Measurements from ENCODE around the gene ITPKC. TPM values are rescaled to one million over a fixed set of nuclear protein-coding genes. Genes with fewer than 3 reads are reported as not detected.

Gene ITPKC
- total and polyA plus RNA-seq, 9 of the 15 experiments (the other 6 are each of a cell fraction or from before 2014, with no cell fraction given), result 0.08 to 9.3 (median 5.8) TPM

DNA sequence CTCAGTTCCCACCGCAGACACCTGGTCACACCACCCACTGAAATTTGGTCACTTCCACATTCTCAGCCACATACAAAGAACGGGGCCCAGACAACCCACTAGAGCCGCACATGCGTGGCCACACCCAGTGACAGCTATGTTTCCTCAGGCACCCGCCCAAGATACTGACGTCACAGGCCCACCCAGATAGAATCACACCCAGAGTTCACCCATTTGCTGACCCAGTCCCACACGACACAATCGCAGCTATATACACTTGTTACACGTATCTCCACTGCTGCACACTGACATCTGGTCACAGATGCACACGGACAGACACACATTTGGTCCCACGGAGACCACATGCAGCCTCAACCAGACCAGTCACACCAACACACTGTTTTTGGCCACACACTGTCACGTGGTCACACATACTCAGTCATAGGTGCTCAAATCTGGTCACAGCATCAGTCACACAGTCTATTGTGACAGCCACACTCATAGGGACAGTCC, 29.3 kb upstream of the ITPKC start (continued):
- TF ChIP-seq, protein P1, sequence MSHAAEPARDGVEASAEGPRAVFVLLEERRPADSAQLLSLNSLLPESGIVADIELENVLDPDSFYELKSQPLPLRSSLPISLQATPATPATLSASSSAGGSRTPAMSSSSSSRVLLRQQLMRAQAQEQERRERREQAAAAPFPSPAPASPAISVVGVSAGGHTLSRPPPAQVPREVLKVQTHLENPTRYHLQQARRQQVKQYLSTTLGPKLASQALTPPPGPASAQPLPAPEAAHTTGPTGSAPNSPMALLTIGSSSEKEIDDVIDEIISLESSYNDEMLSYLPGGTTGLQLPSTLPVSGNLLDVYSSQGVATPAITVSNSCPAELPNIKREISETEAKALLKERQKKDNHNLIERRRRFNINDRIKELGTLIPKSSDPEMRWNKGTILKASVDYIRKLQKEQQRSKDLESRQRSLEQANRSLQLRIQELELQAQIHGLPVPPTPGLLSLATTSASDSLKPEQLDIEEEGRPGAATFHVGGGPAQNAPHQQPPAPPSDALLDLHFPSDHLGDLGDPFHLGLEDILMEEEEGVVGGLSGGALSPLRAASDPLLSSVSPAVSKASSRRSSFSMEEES (CRISPR knock-in tag; IDR thresholded peaks at IDR 0.05), result peak; percentile 87
- TF ChIP-seq CTBP1 (IDR thresholded peaks at IDR 0.05; ENCODE audit: borderline replicate concordance), result peak; percentile 31; the same call in 1 of the 2 replicates
- TF ChIP-seq SRSF7 (optimal IDR thresholded peaks at IDR 0.05; ENCODE audit: low read depth, low read length), result no peak
- TF ChIP-seq SP1 (CRISPR knock-in tag; IDR thresholded peaks at IDR 0.05), result peak; percentile 63
- peak; percentile 9; the same call in 1 of the 2 replicates for TF ChIP-seq GATA2 (CRISPR knock-in tag; IDR thresholded peaks at IDR 0.05)
- no peak for TF ChIP-seq KLF10 (CRISPR knock-in tag; IDR thresholded peaks at IDR 0.05)
- TF ChIP-seq TOE1 (IDR thresholded peaks at IDR 0.05; ENCODE audit: borderline replicate concordance), result peak; percentile 93
- no peak for TF ChIP-seq TOE1 (CRISPR knock-in tag; IDR thresholded peaks at IDR 0.05; ENCODE audit: borderline replicate concordance, low read depth)
- TF ChIP-seq, protein P2, sequence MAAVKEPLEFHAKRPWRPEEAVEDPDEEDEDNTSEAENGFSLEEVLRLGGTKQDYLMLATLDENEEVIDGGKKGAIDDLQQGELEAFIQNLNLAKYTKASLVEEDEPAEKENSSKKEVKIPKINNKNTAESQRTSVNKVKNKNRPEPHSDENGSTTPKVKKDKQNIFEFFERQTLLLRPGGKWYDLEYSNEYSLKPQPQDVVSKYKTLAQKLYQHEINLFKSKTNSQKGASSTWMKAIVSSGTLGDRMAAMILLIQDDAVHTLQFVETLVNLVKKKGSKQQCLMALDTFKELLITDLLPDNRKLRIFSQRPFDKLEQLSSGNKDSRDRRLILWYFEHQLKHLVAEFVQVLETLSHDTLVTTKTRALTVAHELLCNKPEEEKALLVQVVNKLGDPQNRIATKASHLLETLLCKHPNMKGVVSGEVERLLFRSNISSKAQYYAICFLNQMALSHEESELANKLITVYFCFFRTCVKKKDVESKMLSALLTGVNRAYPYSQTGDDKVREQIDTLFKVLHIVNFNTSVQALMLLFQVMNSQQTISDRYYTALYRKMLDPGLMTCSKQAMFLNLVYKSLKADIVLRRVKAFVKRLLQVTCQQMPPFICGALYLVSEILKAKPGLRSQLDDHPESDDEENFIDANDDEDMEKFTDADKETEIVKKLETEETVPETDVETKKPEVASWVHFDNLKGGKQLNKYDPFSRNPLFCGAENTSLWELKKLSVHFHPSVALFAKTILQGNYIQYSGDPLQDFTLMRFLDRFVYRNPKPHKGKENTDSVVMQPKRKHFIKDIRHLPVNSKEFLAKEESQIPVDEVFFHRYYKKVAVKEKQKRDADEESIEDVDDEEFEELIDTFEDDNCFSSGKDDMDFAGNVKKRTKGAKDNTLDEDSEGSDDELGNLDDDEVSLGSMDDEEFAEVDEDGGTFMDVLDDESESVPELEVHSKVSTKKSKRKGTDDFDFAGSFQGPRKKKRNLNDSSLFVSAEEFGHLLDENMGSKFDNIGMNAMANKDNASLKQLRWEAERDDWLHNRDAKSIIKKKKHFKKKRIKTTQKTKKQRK (IDR thresholded peaks at IDR 0.05; ENCODE audit: borderline replicate concordance, low read depth, low read length), result no peak
- TF ChIP-seq NR2C2 (CRISPR knock-in tag; IDR thresholded peaks at IDR 0.05), result 0 out of 2 replicates have a peak, but pooled peaks have one; percentile 57
- TF ChIP-seq NR2C2 (tag; IDR thresholded peaks at IDR 0.05), result no peak
- TF ChIP-seq ILK (tag; IDR thresholded peaks at IDR 0.05; ENCODE audit: borderline replicate concordance, low read depth), result no peak
- 0 out of 2 replicates have a peak, but pooled peaks have one; percentile 33 for TF ChIP-seq MEF2D (tag; conservative IDR thresholded peaks at IDR 0.05; ENCODE audit: low read depth)
- TF ChIP-seq, protein P3, sequence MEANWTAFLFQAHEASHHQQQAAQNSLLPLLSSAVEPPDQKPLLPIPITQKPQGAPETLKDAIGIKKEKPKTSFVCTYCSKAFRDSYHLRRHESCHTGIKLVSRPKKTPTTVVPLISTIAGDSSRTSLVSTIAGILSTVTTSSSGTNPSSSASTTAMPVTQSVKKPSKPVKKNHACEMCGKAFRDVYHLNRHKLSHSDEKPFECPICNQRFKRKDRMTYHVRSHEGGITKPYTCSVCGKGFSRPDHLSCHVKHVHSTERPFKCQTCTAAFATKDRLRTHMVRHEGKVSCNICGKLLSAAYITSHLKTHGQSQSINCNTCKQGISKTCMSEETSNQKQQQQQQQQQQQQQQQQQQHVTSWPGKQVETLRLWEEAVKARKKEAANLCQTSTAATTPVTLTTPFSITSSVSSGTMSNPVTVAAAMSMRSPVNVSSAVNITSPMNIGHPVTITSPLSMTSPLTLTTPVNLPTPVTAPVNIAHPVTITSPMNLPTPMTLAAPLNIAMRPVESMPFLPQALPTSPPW (CRISPR knock-in tag; IDR thresholded peaks at IDR 0.05), result peak; percentile 24; the same call in 1 of the 2 replicates
- TF ChIP-seq CREB1 (IDR thresholded peaks at IDR 0.05), result peak; percentile 66; the same call in 1 of the 2 replicates
- TF ChIP-seq CREB1 (CRISPR knock-in tag; IDR thresholded peaks at IDR 0.05), result peak; percentile 88
- TF ChIP-seq, protein P4, sequence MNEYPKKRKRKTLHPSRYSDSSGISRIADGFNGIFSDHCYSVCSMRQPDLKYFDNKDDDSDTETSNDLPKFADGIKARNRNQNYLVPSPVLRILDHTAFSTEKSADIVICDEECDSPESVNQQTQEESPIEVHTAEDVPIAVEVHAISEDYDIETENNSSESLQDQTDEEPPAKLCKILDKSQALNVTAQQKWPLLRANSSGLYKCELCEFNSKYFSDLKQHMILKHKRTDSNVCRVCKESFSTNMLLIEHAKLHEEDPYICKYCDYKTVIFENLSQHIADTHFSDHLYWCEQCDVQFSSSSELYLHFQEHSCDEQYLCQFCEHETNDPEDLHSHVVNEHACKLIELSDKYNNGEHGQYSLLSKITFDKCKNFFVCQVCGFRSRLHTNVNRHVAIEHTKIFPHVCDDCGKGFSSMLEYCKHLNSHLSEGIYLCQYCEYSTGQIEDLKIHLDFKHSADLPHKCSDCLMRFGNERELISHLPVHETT (CRISPR knock-in tag; conservative IDR thresholded peaks at IDR 0.05 in 1 of 2, IDR thresholded peaks at IDR 0.05 in 1 of 2), result 0 out of 4 replicates have a peak, but pooled peaks of 1 of the 2 experiments have one; percentile 28
- 0 out of 4 replicates have a peak, but pooled peaks of 1 of the 2 experiments have one; percentile 5 for TF ChIP-seq RCOR1 (IDR thresholded peaks at IDR 0.05; ENCODE audit: borderline replicate concordance in 1 of 2, low read depth in 2 of 2, low read length in 2 of 2)
